Measurements from ENCODE around the gene DCP1B.

DNA sequence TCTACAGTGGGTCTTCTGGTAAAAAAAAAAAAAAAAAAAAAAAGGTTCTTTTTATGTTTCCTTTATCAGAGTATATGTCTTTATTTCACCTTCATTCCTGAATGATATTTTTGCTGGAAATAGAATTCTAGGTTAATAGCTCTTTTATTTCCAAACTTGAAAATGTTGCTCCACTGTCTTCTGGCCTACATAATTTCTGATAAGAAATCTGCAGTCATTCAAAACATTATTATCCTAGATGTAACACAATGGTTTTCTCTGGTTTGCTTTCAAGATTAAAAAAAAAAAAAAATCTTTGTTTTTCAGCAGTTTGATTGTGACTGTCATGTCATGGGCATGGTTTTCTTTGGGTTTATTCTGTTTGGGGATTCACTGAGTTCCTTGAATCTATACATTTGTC lies 19.5 kb downstream of the DCP1B start:
- TF ChIP-seq EZH2 (IDR thresholded peaks at IDR 0.05) (no peak), POLR2AphosphoS5 (IDR thresholded peaks at IDR 0.05; ENCODE audit: borderline replicate concordance, low read depth, low read length) (no peak), FOXP2 (optimal IDR thresholded peaks at IDR 0.05; ENCODE audit: control extremely low read depth, extremely low read length, insufficient read depth) (no peak)

Data from SK-N-MC (cell line).